PFSK-1 (cell line): ENCODE measurements around the gene CCL14.

Experiments used
- POLR2AphosphoS5 ChIP-seq: IDR thresholded peaks from 2 replicates; pipeline ENCODE4 v1.6.1; 2012; ENCODE audit warnings: low read depth, mild to moderate bottlenecking, control low read depth, low read length, moderate library complexity
- TAF1 ChIP-seq: IDR thresholded peaks from 2 replicates; pipeline ENCODE4 v1.6.1; 2012; ENCODE audit warnings: low read length, control low read depth, borderline replicate concordance; ENCODE audit not compliant: insufficient read depth
- TF ChIP-seq, protein P1 (sequence below), 2 experiments: IDR thresholded peaks; 2 replicates each; pipeline versions ENCODE4 v1.6.1 to v1.8.0; 2011 to 2012; ENCODE audit warnings: low read depth in 2 of 2, low read length in 2 of 2, control low read depth in 1 of 2, inconsistent platforms in 1 of 2, mild to moderate bottlenecking in 1 of 2, moderate library complexity in 1 of 2; ENCODE audit not compliant: insufficient read depth in 1 of 2

DNA sequence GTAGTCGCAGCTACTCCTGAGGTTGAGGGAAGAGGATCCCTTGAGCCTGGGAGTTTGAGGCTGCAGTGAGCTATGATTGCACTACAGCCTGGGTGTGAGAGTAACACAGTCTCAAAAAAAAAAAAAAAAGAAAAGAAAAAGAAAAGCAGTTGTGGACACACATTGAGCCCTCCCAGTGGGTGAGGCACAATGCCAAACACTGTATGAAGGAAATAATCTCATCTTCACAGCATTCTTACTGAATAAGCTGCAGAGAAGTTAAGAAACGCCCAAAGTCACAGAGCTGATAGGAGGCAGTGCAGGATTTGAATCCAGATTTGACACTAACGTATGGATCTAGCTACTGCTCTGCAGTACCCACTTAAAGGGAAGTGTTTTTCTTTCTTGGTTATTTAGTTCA, 37.1 kb downstream of the CCL14 start:
- TF ChIP-seq POLR2AphosphoS5 (no peak), TAF1 (no peak)
- TF ChIP-seq, protein P1, sequence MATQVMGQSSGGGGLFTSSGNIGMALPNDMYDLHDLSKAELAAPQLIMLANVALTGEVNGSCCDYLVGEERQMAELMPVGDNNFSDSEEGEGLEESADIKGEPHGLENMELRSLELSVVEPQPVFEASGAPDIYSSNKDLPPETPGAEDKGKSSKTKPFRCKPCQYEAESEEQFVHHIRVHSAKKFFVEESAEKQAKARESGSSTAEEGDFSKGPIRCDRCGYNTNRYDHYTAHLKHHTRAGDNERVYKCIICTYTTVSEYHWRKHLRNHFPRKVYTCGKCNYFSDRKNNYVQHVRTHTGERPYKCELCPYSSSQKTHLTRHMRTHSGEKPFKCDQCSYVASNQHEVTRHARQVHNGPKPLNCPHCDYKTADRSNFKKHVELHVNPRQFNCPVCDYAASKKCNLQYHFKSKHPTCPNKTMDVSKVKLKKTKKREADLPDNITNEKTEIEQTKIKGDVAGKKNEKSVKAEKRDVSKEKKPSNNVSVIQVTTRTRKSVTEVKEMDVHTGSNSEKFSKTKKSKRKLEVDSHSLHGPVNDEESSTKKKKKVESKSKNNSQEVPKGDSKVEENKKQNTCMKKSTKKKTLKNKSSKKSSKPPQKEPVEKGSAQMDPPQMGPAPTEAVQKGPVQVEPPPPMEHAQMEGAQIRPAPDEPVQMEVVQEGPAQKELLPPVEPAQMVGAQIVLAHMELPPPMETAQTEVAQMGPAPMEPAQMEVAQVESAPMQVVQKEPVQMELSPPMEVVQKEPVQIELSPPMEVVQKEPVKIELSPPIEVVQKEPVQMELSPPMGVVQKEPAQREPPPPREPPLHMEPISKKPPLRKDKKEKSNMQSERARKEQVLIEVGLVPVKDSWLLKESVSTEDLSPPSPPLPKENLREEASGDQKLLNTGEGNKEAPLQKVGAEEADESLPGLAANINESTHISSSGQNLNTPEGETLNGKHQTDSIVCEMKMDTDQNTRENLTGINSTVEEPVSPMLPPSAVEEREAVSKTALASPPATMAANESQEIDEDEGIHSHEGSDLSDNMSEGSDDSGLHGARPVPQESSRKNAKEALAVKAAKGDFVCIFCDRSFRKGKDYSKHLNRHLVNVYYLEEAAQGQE (IDR thresholded peaks at IDR 0.05; ENCODE audit: insufficient read depth in 1 of 2, low read depth in 2 of 2, low read length in 2 of 2): no peak
